Measurements from ENCODE around the gene CLCN6.

GRCh38 chr1:11786168-11786567 is 19.8 kb upstream of the CLCN6 start:
- TF ChIP-seq CTCF (IDR thresholded peaks at IDR 0.05; ENCODE audit: low read depth, low read length, missing input control) = no peak
- no peak for TF ChIP-seq SP1 (IDR thresholded peaks at IDR 0.05)
- no peak for TF ChIP-seq YY1 (IDR thresholded peaks at IDR 0.05)
- no peak for TF ChIP-seq MAX (IDR thresholded peaks at IDR 0.05)
- no peak for TF ChIP-seq REST (IDR thresholded peaks at IDR 0.05)
- TF ChIP-seq ATF3 (IDR thresholded peaks at IDR 0.05) = no peak
- no peak for TF ChIP-seq RAD21 (IDR thresholded peaks at IDR 0.05)
- no peak for TF ChIP-seq ZBTB33 (IDR thresholded peaks at IDR 0.05)
- no peak for TF ChIP-seq GABPA (IDR thresholded peaks at IDR 0.05 in 1 of 2, conservative IDR thresholded peaks at IDR 0.05 in 1 of 2)

Data from liver (tissue), 3 donors.